HT1080 (cell line): ENCODE measurements around the gene PPP1R3F. TPM values are rescaled to one million over a fixed set of nuclear protein-coding genes. Genes with fewer than 3 reads are reported as not detected.

Experiments used
- DNase-seq: peaks from one replicate; pipeline ENCODE4 v3.0.0-alpha.2; 2015; ENCODE audit warnings: low read depth
- polyA plus RNA-seq, 2 experiments: library from polyadenylated mRNA; depleted of rRNA; stranded (reverse); fragments of >200 nt; gene quantifications; 2 replicates each; pipeline ENCODE4 v1.2.3, GENCODE V29; 2015
- total RNA-seq: library from RNA; depleted of rRNA; stranded (reverse); fragments of >200 nt; shearing (Covaris generic); gene quantifications from 2 replicates; pipeline ENCODE4 v1.2.3, GENCODE V29; 2014; rRNA removed

PPP1R3F gene, protein sequence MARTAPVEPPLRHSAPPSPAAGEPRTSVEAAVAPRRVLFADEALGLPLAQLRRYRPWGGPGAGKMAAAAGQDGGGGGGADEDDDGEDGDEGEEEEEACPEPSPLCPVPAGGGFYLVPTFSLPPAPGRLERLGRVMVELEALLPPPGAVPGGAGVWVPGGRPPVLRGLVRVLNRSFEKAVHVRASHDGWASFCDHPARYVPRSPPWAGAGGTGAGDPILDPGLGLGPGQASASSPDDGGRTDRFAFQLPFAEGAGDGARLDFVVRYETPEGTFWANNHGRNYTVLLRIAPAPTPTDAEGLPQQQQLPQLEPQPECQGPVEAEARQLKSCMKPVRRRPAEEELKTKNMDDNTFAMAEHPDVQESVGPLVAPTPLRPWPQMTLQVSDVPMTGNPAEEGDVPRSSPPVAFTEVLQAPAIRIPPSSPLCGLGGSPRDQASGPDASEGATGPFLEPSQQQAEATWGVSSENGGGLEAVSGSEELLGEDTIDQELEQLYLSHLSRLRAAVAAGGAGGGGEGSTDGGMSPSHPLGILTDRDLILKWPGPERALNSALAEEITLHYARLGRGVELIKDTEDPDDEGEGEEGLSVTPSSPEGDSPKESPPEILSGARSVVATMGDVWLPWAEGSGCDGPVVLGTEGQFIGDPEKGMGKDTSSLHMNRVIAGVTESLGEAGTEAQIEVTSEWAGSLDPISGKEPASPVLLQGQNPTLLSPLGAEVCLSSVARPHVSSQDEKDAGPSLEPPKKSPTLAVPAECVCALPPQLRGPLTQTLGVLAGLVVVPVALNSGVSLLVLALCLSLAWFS
- 0.30 and 0.53 TPM in 2 replicates for total RNA-seq
- 0.29 and 0.57 TPM in 2 replicates for polyA plus RNA-seq (2015; cell fraction: cytosol; rRNA removed)
- 0.50 and 1.2 TPM in 2 replicates for polyA plus RNA-seq (2015; cell fraction: nucleus; rRNA removed)

DNA sequence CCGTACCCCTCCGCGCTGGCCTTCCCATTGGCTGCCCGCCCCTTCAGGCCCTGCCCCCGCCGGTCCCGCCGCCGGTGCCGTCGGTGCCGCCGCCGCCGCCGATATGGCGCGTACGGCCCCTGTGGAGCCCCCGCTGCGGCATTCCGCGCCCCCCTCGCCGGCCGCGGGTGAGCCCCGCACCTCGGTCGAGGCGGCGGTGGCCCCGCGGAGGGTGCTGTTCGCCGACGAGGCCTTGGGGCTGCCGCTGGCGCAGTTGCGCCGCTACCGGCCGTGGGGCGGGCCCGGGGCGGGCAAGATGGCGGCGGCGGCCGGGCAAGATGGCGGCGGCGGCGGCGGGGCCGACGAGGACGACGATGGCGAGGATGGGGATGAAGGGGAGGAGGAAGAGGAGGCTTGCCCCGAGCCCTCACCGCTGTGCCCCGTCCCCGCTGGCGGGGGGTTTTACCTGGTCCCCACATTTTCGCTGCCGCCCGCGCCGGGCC lies at the start of gene PPP1R3F:
Gene PPP1R3F (plus strand): TSS at position 27 of the 482 bp plus-strand sequence. CDS start 77 bp downstream, at position 104.
- no peak for DNase-seq

DNA sequence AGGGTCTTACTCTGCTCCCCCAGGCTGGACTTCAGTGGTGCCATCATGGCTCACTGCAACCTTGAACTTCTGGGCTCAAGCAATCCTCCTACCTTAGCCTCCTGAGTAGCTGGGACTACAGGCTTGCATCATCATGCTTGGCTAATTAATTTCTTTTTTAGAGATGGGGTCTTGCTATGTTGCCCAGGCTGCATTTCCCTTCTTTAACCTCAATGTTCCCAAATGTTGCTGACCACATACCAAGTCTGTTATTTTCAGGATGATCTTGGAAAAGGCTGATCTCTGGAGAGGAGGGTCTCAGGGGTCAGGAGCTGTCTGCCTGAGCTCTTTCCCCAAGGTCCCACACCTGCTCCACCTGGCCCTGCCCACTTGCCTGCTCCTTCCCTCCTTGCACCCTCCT lies 49.5 kb upstream of the PPP1R3F start:
- DNase-seq = no peak

DNA sequence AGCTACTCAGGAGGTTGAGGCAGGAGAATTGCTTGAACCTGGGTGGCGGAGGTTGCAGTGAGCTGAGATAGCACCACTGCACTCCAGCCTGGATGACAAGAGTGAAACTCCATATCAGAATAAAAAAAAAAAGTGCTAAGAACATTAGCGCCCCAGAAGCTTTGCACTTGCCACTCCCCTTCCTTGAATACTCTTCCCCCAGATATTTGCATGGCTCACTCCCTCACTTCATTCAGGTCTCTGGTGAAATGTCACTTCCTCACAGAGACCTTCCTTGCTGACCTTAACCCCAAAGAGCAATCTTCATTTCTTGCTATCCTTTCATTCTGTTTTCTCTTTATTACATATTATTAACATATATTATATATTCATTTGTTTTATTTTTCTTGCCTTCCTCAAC lies 47.7 kb upstream of the PPP1R3F start:
- DNase-seq = no peak

DNA sequence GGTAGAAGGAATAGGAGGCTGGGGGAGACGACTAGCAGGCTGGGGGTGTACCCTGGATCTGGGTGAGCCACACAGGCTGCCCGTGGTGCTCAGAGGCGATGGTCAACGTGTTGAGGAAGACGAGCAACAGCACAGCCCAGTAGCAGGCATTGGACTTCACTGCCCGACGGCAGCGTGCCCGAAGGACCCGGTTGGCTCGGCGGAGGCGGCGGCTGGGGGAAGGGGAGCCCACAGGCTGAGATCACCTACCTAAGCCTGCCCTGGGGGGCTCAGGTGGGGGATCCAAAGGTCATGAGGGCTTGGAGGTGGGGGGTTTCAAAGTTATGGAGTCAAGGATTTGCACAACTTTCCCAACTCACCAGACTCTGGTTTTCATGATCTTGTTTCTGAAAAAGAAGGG lies 43.7 kb upstream of the PPP1R3F start:
- DNase-seq = no peak

DNA sequence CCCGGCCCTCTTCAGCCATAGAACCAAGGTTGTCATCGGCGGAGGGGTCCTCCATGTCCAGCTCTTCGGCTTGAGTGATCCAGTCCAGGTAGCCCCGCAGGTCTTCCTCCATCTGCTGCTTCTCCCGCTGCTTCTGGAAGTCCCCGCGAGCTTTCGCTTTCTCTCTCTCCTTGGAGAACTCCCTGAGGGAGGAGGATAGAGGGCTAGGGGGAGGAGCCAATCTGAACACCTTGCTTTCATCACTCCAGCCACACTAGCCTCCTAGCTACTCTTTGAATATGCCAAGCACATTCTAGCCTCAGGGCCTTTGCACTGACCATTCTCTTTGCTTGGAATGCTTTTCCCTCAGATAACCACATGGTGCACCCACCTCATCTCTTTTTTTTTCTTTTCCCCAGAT lies 42.6 kb upstream of the PPP1R3F start:
- DNase-seq = no peak

DNA sequence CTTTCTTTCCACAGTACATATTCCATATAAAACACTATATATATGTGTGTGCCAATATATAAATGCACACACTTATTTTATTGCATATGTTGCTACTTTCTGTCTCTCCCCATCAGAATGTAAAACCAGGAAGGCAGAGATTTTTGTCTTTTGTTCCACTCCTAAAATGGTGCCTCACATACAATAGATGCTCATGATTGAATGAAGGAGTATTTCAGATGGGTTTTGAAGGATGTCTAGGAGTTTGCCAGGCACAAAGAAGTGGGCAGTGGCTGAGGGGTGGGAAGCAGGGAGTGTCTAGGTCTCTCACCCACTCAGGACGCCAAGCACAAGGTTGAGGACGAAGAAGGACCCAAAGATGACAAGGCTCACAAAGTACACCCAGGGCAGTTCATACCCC lies 41.9 kb upstream of the PPP1R3F start:
- no peak for DNase-seq

DNA sequence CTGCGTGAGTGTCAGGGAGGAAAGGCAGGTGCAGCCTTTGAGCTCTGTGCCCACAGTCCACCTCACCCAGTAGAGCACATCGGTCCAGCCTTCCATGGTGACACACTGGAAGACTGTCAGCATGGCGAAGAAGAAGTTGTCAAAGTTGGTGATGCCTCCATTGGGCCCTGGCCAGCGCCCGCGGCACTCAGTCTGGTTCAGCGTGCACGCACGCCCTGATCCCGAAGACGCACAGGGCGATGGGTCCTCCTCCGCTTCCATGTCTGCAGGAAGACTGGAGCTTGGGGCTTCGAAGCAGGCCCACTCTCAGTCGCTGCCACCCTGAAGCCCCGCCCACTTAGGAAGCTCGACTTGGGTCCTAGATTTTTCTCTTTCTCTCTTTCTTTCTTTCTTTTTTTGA lies 41.4 kb upstream of the PPP1R3F start:
- no peak for DNase-seq

DNA sequence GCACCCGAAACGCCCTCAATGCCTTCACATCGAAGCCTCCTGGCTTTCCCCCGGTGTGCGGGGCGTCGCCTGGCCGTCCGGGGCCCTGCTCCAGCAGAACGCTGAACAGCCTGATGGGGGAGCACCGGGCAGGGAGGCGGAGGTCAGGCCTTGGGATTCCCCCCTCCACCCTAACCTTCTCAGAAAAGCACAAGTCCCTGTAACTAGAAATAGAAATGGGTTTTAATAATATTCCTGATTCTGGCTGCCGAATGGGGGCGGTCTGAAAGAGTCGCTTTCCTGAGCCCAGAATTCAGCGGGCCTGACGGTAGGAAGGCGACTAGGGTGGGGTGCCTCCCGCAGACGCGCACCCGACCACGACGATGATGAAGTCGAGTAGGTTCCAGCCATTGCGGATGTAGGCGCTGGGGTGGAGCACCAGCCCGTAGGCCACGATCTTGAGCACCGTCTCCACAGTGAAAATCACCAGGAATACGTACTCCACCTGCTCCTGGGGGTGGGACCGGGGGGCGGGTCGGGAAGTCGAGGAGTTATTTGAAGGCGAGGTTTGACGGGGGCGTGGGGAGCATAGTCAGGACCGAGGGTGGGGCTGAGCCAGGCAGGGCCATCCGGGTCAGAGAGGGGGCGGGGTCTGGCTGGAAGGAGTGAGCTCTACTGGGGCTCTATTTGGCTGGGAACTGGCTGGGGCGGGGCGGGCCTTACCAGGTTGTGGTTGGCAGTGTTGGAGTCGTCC lies 38.9 kb upstream of the PPP1R3F start:
- DNase-seq = no peak

DNA sequence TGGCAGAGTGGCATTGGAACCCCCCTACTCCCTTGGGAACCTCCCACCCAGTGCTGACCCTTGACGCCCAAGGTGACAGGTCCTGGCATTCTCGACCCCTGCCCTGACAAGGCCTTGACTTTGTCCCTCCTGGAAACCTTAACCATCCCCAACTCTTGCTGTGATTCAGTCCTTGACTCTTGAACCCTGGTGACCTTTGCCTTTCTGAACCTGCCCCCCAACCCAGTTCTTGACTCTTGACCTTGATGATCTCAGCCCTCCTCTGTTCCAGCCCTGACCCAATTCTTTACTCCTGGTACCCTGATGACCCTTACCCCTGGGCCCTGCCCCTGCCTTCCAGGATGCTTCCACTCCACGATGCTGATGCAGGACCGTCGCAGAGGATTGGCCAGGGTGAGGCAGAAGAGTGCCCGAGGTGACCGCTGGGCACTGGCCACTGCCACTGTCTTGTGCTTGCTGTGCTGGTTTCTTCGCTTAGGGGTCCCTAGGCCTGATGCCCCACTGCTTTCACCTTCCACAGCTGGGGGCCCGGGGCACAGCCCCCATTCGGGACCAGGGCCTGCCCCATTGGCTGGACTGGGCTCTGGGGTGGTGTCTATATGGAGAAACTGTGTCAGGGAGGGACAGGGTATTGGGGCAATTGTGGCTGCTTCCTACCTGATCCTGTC lies 38.1 kb upstream of the PPP1R3F start:
- no peak for DNase-seq

DNA sequence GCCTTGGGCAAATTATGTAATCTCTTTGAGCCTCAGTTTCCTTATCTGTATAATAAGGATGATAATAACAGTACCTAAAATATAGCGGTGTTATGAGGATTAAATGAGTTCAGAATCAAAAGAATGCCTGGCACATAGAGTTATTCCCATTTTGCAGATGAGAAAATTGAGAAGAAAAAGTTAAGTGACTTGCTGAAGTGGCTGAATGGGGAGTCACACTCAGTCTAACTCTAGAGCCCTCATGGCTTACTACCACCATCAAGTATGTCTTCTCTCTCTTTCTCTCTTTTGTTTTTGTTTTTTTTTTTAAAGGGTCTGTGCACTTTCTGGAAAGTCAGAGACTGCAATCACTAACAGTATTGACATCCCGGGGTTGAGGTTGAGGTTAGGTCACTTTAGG lies 37.1 kb upstream of the PPP1R3F start:
- no peak for DNase-seq

DNA sequence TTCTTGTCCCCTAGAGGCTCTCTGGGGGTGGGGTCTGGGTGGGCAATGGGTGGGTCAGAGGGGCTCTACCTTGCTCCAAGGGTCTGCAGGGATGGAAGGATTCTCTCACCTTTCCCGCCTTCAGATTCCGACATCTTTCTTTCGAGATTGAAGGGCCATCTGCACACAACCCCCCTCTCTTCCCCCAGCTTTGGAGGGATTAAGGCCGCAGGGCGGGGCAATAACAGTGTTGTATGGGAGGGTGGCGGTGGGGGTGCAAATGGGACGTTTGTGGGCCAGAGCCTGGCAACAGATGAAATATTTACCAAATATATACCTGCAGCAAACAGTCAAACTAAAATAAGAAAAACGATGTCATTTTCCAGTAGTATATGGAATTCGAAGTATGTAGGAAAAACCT lies 36.4 kb upstream of the PPP1R3F start, which contains the start of gene CACNA1F:
Gene CACNA1F (minus strand): TSS at position 165 of the 400 bp plus-strand sequence. CDS start 31 bp downstream, at position 134.
- no peak for DNase-seq

DNA sequence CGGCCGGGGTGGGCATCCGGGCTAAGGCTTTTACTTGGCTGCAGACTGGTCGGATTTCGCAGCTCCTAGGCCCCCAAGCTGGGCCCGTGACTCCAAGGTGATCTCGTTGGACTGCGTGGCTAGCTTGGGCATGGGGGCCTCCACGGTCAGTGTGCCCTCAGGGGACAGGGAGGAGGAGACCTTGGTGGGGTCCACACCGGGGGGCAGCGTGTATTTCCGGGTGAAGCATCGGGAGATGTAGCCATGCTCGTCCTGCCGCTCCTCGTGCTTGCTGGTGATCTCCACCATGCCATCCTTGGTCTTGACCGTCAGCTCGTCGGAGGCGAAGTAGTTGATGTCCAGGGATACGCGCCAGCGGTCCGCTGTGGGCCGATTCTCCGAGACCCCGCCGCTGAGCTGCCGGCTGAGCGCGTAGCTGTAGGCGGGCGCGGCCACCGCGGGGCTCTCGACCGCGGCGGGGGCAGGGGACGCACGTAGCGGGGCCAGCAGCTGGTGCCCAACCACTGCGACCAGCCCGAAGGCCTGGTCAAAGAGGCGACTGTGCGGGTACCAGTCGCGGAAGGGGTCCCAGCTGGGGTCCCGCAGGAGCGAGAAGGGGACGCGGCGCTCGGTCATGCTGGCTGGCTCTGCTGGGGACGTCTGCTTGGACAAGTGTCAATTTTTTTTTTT lies 35.6 kb upstream of the PPP1R3F start:
- no peak for DNase-seq

DNA sequence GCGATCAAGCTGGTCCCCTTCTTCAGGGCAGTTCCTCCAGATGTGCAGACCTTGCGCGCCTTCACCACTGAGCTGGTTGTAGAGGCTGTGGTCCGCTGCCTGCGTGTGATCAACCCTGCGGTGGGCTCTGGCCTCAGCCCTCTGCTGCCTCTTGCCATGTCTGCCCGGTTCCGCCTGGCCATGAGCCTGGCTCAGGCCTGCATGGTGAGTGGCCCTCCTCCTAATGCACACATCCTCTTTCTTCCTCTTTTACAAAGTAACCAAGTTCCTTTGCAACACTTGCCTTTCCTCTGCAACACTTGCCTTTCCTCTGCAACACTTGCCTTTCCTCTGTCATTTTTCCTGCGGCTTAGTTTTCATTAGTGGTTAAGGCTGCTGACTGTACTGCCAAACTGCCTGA lies 32.5 kb upstream of the PPP1R3F start:
- DNase-seq = no peak

DNA sequence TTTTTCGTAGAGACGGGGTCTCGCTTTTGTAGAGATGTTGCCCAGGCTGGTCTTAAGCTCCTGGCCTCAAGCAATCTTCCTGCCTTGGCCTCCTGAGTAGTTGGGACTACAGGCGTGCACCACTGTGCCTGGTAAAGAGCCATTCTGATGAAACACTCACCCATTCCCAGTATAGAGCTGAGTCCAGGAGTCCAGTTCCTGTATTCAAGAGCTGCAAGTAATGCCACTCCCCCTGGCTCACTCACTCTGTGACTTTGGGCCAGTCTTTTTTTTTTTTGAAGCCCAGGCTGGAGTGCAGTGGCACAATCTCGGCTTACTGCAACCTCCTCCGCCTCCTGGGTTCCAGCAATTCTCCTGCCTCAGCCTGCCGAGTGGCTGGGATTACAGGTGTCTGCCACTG lies 30.9 kb upstream of the PPP1R3F start:
- DNase-seq = no peak

DNA sequence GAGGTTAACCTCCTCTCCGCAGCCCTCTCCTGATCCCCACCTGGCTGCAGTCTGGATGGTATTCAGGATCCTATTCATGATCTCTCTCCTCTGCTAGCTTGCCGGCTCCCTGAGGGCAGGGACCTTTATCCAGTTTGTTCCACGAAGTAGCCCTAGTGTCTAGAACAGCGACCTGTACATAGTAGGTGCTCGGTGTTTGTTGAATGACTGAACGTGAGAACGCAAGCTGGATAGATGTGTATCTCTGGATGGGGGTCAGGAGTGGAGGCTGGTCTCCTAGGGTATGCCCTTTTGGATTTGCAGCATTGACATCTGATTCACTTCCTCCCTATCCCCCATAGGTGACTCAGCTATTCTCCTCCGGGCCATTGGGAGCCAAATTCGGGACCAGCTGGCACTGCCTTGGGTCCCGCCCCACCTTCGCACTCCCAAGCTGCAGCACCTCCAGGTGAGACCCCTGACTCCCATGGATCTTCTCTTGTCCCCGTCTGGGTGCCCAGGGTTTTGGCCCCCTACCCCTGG lies 27.0 kb upstream of the PPP1R3F start:
- peak; percentile 13 for DNase-seq

DNA sequence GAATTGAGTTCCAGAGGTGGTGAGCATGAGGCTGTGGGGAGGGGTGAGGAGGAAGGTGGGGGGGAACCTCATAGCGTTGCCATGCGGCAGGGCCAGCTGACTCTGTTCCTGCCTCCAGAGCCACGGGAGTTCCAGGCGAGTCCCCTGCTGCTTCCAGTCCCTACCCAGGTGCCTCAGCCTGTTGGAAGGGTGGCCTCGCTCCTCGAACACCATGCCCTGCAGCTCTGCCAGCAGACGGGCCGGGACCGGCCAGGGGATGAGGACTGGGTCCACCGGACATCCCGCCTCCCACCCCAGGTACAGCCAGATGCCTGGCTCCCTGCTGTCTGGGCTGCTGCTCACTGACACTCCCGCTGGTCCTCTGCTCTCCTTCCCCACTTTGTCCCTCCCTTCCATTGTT lies 26.4 kb upstream of the PPP1R3F start:
- no peak for DNase-seq

DNA sequence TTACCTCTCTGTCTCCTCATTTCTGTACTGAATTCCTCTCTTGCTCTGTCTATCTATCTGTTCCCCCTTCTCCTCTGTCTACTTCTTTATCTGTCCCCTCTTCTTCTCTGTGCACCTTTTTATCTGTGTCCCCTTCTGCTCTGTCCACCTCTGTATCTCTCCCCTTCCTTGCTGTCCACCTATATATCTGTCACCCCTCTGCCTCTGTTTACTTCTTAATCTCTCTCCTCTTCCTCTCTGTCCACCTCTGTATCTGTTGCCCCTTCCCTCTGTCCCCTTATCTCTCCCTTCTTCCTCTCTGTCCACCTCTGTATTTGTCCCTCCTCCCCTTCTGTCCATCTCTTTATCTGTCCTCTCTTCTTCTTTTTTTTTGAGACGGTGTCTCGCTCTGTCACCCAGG lies 25.4 kb upstream of the PPP1R3F start:
- no peak for DNase-seq

DNA sequence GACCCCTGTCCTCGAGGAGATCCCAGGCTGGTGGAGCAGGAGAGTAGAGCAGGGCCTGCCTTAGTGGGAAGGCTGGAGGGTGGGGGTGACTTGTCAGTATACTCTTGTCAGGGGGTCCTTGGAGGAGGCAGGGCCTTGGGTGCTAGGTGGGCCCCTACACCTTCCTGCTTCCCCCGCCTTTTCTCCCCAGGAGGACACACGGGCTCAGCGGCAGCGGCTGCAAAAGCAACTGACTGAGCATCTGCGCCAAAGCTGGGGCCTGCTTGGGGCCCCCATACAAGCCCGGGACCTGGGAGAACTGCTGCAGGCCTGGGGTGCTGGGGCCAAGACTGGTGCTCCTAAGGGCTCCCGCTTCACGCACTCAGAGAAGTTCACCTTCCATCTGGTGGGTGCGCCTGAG lies 23.1 kb upstream of the PPP1R3F start:
- DNase-seq = no peak

DNA sequence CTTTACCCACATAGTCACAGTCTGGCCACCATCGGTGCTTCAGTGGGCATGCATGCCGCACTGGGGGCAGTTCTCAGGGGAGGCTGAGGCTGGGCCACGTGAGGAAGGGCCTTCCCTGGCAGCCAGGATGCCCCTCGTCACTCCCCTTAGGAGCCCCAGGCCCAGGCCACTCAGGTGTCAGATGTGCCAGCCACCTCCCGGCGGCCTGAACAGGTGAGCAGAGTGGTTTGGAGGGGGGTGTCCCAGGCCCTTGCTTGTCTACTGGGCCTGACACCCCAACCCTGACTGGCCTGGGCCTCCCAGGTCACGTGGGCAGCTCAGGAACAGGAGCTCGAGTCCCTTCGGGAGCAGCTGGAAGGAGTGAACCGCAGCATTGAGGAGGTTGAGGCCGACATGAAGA lies 22.2 kb upstream of the PPP1R3F start:
- DNase-seq = no peak
